CD14-positive monocyte (primary cell): ENCODE data around the gene IGF1R. TPM values are rescaled to one million over a fixed set of nuclear protein-coding genes. Genes with fewer than 3 reads are reported as not detected.

Experiments
- DNase-seq, 3 donors: peaks; one replicate each; pipeline ENCODE4 v3.0.0-alpha.2; 2011 to 2022
- H2AFZ ChIP-seq: 2 replicates; pipeline ENCODE4 v1.6.0; 2012; ENCODE audit warnings: mild to moderate bottlenecking, low read depth, low read length, inconsistent platforms; ENCODE audit not compliant: insufficient read depth, poor library complexity, severe bottlenecking
- H3K27ac ChIP-seq, 2 donors: 1 replicate in 1 of 2; 2 replicates in 1 of 2; pipeline ENCODE4 v1.5.1; 2012 to 2013; ENCODE audit warnings: low read length in 2 of 2, control low read depth in 1 of 2, inconsistent platforms in 1 of 2, low read depth in 1 of 2, mild to moderate bottlenecking in 1 of 2
- H3K27me3 ChIP-seq, 2 donors: one replicate each; pipeline versions ENCODE4 v1.6.0 to v1.6.1; 2011 to 2013; ENCODE audit warnings: low read length in 2 of 2; ENCODE audit not compliant: control insufficient read depth in 2 of 2, insufficient read depth in 2 of 2
- H3K36me3 ChIP-seq, 2 donors: replicated peaks in 1 of 2; 1 replicate in 1 of 2; 2 replicates in 1 of 2; pipeline versions ENCODE4 v1.5.1 to v1.6.1; 2012 to 2013; ENCODE audit warnings: low read length in 2 of 2, control low read depth in 1 of 2, inconsistent platforms in 1 of 2, mild to moderate bottlenecking in 1 of 2; ENCODE audit not compliant: insufficient read depth in 2 of 2, control insufficient read depth in 1 of 2
- H3K4me1 ChIP-seq, 2 donors: 1 replicate in 1 of 2; 2 replicates in 1 of 2; pipeline versions ENCODE4 v1.5.1 to v1.6.1; 2012 to 2013; ENCODE audit warnings: low read length in 2 of 2, control low read depth in 1 of 2, inconsistent platforms in 1 of 2, mild to moderate bottlenecking in 1 of 2, moderate library complexity in 1 of 2; ENCODE audit not compliant: insufficient read depth in 2 of 2, control insufficient read depth in 1 of 2
- H3K4me2 ChIP-seq: replicated peaks from 2 replicates; pipeline ENCODE3; 2012; ENCODE audit warnings: low read length, moderate library complexity, mild to moderate bottlenecking; ENCODE audit not compliant: poor library complexity, severe bottlenecking; ENCODE audit errors: extremely low read depth
- H3K4me3 ChIP-seq, 3 experiments: fragments of 200-600 bp in 1 of 3; sonication (generic) in 1 of 3; replicated peaks in 1 of 3; 1 replicate in 2 of 3; 2 replicates in 1 of 3; pipeline ENCODE4 v1.5.1; 2011 to 2013; ENCODE audit warnings: low read length in 3 of 3, mild to moderate bottlenecking in 3 of 3, control low read depth in 2 of 3, low read depth in 2 of 3, inconsistent platforms in 1 of 3, moderate library complexity in 1 of 3
- H3K79me2 ChIP-seq: 2 replicates; pipeline ENCODE4 v1.6.0; 2012; ENCODE audit warnings: mild to moderate bottlenecking, control low read depth, inconsistent platforms, low read length, moderate library complexity; ENCODE audit not compliant: insufficient read depth
- H3K9ac ChIP-seq: 2 replicates; pipeline ENCODE4 v1.6.0; 2017; ENCODE audit warnings: low read length, mild to moderate bottlenecking; ENCODE audit not compliant: insufficient read depth, poor library complexity, severe bottlenecking
- H3K9me3 ChIP-seq, 2 donors: replicated peaks in 1 of 2; 1 replicate in 1 of 2; 2 replicates in 1 of 2; pipeline versions ENCODE4 v1.5.1 to v1.6.1; 2012 to 2013; ENCODE audit warnings: low read length in 2 of 2, control low read depth in 1 of 2; ENCODE audit not compliant: control insufficient read depth in 1 of 2, insufficient read depth in 1 of 2
- H4K20me1 ChIP-seq: 2 replicates; pipeline ENCODE4 v1.6.0; 2012; ENCODE audit warnings: mild to moderate bottlenecking, low read length, control low read depth, moderate library complexity; ENCODE audit not compliant: insufficient read depth
- H3K27ac Mint-ChIP-seq, 7 donors: one replicate each; pipeline ENCODE4 v1.8.0; 2020; ENCODE audit warnings: mild to moderate bottlenecking in 7 of 7, mixed read lengths in 7 of 7, moderate library complexity in 6 of 7, inconsistent platforms in 2 of 7
- H3K27me3 Mint-ChIP-seq, 3 donors: one replicate each; pipeline ENCODE4 v1.8.0; 2021 to 2022; ENCODE audit warnings: low read depth in 3 of 3, mild to moderate bottlenecking in 3 of 3, mixed read lengths in 3 of 3, moderate library complexity in 3 of 3, inconsistent platforms in 1 of 3
- H3K36me3 Mint-ChIP-seq, 2 donors: one replicate each; pipeline ENCODE4 v1.8.0; 2020; ENCODE audit warnings: mixed read lengths in 2 of 2, inconsistent platforms in 1 of 2, mild to moderate bottlenecking in 1 of 2
- H3K4me1 Mint-ChIP-seq: one replicate; pipeline ENCODE4 v1.8.0; 2020; ENCODE audit warnings: mild to moderate bottlenecking, mixed read lengths
- H3K4me3 Mint-ChIP-seq, 2 donors: one replicate each; pipeline ENCODE4 v1.8.0; 2020; ENCODE audit warnings: mild to moderate bottlenecking in 2 of 2, mixed read lengths in 2 of 2, moderate library complexity in 1 of 2
- H3K9me3 Mint-ChIP-seq, 7 donors: one replicate each; pipeline ENCODE4 v1.8.0; 2020 to 2022; ENCODE audit warnings: mixed read lengths in 7 of 7, mild to moderate bottlenecking in 6 of 7, moderate library complexity in 6 of 7, inconsistent platforms in 2 of 7
- WGBS: methylation state at CpG from one replicate; pipeline ENCODE4 v1.1.5; 2013; ENCODE audit warnings: missing lambda C conversion rate; ENCODE audit not compliant: insufficient coverage; 5-methylcytosine and 5-hydroxymethylcytosine counted together
- intact Hi-C, 2 donors: fragments of 100-400 bp; cut with micrococcal nuclease; formaldehyde crosslinking; loops; one replicate each; pipeline versions ENCODE4 v1.15.0 to v1.15.1; 2023
- polyA plus RNA-seq, 3 donors: library from polyadenylated mRNA; depleted of rRNA in 1 of 3; unstranded in 2 of 3; stranded (reverse) in 1 of 3; fragments of 300-500 nt in 2 of 3; fragments of >200 nt in 1 of 3; fragmentation: Illumina TruSeq in 2 of 3; gene quantifications; 1 replicate in 2 of 3; 2 replicates in 1 of 3; pipeline ENCODE4 v1.2.3, GENCODE V29; 2012 to 2021
- TF ChIP-seq, protein P1 (sequence below): fragments of 200-600 bp; IDR thresholded peaks from one replicate; pipeline ENCODE4 v1.8.0; 2022; ENCODE audit warnings: antibody characterized with exemption, mild to moderate bottlenecking

IGF1R gene
- polyA plus RNA-seq, 3 donors, result 0.35 to 4.9 (median 0.67) TPM

DNA sequence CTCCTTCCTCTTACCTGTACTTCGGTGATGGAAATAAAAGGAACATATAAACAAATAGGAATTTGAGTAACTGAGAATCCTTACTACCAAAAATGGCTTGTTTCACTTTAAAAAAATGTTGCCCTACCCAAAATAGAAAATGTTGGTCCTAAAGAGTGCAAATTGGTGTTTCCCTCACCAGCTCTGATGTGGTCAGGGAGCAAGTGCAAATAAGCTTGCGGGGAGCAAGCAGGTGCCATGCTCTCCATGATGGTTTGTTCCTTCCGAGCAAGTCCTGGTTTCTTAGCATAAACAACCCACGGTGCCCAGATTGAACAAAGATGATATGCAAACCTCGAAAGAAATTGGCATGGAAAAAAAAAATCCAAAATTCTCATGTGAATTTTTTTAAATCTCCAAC is 290.5 kb downstream of the IGF1R start:
- no peaks in the 10 kb centered on the region for H4K20me1 ChIP-seq
- H3K4me3 ChIP-seq, result no peak overlapping the region
- H3K27me3 ChIP-seq, result no peaks in the 10 kb centered on the region
- no peaks in the 10 kb centered on the region for H3K4me1 Mint-ChIP-seq
- H3K9me3 ChIP-seq, result no peaks in the 10 kb centered on the region
- no peak overlapping the region for H3K27ac Mint-ChIP-seq
- no peaks in the 10 kb centered on the region for H3K4me1 ChIP-seq
- H3K36me3 Mint-ChIP-seq, result peaks cover 83 to 85% of the 10 kb centered on the region in 2 donors
- no peak overlapping the region for H3K4me3 Mint-ChIP-seq
- no peak overlapping the region for H2AFZ ChIP-seq
- peaks cover 59 to 97% of the 10 kb centered on the region in 2 donors for H3K36me3 ChIP-seq
- WGBS, result 90% methylated on average over 2 of the region's 5 CpGs
- TF ChIP-seq, protein P1, sequence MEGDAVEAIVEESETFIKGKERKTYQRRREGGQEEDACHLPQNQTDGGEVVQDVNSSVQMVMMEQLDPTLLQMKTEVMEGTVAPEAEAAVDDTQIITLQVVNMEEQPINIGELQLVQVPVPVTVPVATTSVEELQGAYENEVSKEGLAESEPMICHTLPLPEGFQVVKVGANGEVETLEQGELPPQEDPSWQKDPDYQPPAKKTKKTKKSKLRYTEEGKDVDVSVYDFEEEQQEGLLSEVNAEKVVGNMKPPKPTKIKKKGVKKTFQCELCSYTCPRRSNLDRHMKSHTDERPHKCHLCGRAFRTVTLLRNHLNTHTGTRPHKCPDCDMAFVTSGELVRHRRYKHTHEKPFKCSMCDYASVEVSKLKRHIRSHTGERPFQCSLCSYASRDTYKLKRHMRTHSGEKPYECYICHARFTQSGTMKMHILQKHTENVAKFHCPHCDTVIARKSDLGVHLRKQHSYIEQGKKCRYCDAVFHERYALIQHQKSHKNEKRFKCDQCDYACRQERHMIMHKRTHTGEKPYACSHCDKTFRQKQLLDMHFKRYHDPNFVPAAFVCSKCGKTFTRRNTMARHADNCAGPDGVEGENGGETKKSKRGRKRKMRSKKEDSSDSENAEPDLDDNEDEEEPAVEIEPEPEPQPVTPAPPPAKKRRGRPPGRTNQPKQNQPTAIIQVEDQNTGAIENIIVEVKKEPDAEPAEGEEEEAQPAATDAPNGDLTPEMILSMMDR, result no peak
- H3K27ac ChIP-seq, result no peak overlapping the region
- no peak for DNase-seq
- H3K27me3 Mint-ChIP-seq, result peaks cover 0 to 1% (median 0%) of the 10 kb centered on the region in 3 donors
- H3K79me2 ChIP-seq, result no peaks in the 10 kb centered on the region
- no peaks in the 10 kb centered on the region for H3K9me3 Mint-ChIP-seq
- intact Hi-C loops, result no loop called here
- H3K9ac ChIP-seq, result no peak overlapping the region
- no peak overlapping the region for H3K4me2 ChIP-seq

DNA sequence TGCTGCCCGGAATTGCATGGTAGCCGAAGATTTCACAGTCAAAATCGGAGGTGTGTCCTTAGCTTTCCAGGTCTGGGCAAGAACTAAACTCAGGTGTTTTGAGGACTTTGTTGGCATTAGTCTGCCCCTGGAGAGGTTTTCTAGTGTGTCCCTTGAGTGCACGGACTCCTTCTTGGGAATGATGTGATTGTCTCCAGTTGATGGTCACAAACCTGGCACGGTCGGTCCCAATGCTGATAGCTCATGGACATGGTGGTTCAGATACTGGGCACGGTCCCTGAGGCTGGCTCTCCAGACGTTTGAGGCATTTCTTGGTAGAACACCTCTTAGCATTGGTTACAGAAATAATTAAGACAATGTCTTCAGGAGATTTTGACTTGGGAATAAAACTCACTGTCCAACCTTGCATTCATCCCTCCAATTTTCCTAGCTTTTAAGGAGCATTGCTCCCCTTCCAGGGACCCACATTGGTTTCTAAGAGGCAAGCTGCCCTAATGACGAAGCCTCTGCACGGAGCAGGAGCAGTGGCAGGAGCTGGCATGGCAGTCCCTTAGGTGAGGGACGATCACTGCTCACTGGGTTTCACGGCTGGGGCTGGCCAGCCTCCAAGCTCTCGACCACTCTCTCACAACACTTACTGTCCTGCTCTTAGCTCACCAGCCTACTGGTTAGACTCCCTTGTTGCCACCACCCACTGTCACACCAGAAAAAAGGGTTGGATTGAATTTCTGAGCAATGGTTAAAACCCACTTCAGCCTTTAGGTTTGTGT is 291.2 kb downstream of the IGF1R start:
- peaks cover 0 to 1% (median 0%) of the 10 kb centered on the region in 3 donors for H3K27me3 Mint-ChIP-seq
- TF ChIP-seq, protein P1, result no peak
- intact Hi-C loops, result no loop called here
- H3K36me3 ChIP-seq, result peaks cover 64 to 97% of the 10 kb centered on the region in 2 donors
- H3K27ac ChIP-seq, result no peak overlapping the region
- no peak for DNase-seq
- H2AFZ ChIP-seq, result no peak overlapping the region
- no peaks in the 10 kb centered on the region for H3K9me3 ChIP-seq
- H3K4me1 Mint-ChIP-seq, result no peaks in the 10 kb centered on the region
- H3K27ac Mint-ChIP-seq, result no peak overlapping the region
- H4K20me1 ChIP-seq, result no peaks in the 10 kb centered on the region
- peaks cover 86 to 88% of the 10 kb centered on the region in 2 donors for H3K36me3 Mint-ChIP-seq
- no peaks in the 10 kb centered on the region for H3K27me3 ChIP-seq
- H3K4me2 ChIP-seq, result no peak overlapping the region
- no peak overlapping the region for H3K4me3 Mint-ChIP-seq
- WGBS, result 99% methylated on average over 8 of the region's 13 CpGs
- no peak overlapping the region for H3K4me3 ChIP-seq
- no peaks in the 10 kb centered on the region for H3K9me3 Mint-ChIP-seq
- no peaks in the 10 kb centered on the region for H3K4me1 ChIP-seq
- H3K79me2 ChIP-seq, result no peaks in the 10 kb centered on the region
- no peak overlapping the region for H3K9ac ChIP-seq
